ENCODE measurements around the gene LGALS9C.
"Not testable (repeated sequence)": the region's sequence is repeated elsewhere in the genome, so short reads cannot be mapped to it uniquely, and the experiment has no call there.

LGALS9C gene
- total RNA-seq = 0 reads per million in 2 donors

DNA sequence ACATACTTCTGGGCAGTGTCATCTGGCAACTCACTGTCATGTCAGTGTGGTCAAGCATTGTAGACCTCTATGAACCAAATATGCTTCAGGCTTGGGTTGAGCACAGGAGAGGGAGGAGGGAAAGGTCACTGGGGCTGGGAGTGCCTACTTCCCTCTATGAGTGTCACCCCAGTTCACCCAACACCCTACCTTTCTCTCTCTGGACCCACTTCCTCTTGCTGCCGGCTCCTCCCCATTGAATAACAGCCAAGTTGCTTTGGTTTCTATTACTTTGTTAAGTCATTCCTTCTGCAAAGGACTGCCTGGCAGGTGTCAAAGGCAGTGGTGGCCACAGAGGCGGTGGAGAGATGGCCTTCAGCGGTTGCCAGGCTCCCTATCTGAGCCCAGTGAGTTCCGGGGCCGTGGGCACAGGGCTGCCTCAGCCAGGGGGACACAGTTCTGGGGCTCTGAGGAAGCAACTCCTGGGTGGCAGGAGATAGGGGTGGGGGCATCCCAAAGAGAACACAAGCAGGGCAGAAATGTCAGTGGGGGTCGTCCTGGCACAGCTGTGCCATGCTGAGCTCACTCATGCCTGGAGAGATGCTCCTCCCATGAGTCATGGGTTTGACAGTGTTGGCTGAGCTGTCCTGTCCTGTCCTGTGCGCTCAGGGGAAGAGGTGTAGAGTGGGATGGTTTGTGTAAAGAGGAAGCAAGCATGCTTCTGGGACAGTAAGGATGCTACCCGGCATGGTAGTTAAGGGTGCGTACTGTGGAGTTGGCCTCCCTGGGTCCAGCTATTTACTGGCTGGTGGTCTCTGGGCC is at the start of gene LGALS9C:
LGALS9C (plus strand) TSS at position 282 of the 801 bp plus-strand sequence; CDS start at position 348, 66 bp downstream.
- DNase-seq = not testable (repeated sequence)

- not testable (repeated sequence) for DNase-seq
Measured at GRCh38 chr17:18432206-18432605, 44.4 kb upstream of the LGALS9C start.

- not testable (repeated sequence) for DNase-seq
Measured at GRCh38 chr17:18439465-18439870, 37.1 kb upstream of the LGALS9C start.

DNA sequence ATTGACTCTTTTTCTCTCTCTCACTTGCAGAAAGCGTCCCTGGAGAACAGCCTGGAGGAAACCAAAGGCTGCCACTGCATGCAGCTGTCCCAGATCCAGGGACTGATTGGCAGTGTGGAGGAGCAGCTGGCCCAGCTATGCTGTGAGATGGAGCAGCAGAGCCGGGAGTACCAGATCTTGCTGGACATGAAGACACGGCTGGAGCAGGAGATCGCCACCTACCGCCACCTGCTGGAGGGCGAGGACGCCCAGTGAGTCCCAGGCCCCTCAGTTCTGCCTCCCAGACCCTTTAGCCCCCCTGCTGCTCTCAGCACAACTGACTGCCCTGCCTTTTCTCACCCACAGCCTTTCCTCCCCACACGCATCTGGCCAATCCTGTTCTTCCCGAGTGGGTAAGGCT is 34.5 kb upstream of the LGALS9C start:
- DNase-seq = peak; percentile 31

DNA sequence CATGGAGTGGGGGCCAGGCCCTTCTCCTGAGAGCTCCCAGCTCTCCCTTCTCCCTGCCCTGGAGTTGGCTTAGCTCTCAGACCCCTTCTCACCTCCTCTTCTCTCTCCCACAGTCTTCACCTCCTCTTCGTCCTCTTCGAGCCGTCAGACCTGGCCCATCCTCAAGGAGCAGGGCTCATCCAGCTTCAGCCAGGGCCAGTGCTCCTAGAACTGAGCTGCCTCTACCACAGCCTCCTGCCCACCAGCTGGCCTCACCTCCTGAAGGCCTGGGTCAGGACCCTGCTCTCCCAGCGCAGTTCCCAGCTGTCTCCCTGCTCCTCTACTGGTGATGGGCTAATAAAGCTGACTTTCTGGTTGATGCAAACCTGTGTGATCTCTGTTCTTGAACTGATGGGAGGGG is 34.1 kb upstream of the LGALS9C start:
- DNase-seq = not testable (repeated sequence)

- DNase-seq = not testable (repeated sequence)
Measured at GRCh38 chr17:18447476-18448205, 28.9 kb upstream of the LGALS9C start.

- not testable (repeated sequence) for DNase-seq
Measured at GRCh38 chr17:18448311-18448710, 28.3 kb upstream of the LGALS9C start.

DNA sequence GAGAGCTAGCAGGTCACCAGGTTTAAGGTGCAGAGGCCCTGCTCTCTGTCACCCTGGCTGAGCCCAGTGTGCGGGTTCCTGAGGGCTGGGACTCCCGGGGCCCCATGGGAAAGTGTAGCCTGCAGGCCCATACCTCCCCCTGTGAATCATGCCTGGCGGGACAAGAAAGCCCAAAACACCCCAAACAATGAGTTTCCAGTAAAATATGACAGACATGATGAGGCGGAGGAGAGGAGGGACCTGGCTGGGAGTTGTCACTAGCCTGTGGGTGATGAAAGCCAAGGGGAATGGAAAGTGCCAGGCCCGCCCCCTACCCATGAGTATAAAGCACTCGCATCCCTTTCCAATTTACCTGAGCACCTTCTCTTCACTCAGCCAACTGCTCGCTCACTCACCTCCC is 26.8 kb upstream of the LGALS9C start:
- not testable (repeated sequence) for DNase-seq

DNA sequence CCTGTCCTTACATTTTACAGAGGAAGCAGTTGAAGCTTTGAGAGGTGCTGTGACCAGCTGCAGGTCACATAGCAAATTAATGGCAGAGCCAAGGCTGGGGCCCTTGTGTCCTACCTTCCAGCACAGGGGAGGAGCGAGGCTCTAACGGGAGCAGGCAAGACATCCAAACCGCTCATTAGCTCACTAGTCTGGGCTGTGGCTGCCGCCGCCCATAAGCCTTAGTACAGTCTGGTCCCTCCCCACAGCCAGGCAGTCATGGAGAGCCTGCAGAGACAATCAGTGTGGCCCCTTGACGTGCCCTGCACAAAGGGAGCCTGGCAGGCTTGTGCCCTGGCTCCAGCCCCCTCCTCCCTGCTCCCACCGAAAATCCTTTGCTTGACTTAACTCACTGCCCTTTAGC is 25.6 kb upstream of the LGALS9C start:
- not testable (repeated sequence) for DNase-seq

- DNase-seq = not testable (repeated sequence)
Measured at GRCh38 chr17:18451969-18452368, 24.6 kb upstream of the LGALS9C start.

DNA sequence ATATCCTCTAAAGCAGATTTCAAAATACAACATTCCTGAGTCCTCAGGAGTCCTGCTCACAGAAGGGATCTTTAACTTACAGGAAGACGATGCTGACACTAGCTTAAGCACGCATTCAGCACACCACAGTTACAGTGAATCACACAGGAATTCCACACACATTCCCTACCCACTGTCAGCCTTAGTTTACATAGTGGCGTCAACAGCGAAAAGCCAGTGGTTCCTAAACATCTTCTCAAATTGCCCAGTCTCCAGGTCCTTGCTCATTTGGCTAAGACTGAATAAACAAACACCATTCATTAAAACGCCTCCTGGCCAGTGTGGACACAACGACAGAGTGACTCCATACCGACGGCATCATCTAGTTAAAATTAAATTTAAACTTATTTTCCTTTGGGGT is 17.6 kb upstream of the LGALS9C start:
- DNase-seq = not testable (repeated sequence)

GRCh38 chr17:18463831-18464502 is 12.6 kb upstream of the LGALS9C start:
- not testable (repeated sequence) for DNase-seq

- DNase-seq = not testable (repeated sequence)
Measured at GRCh38 chr17:18466250-18466983, 10.2 kb upstream of the LGALS9C start.

- DNase-seq = not testable (repeated sequence)
Measured at GRCh38 chr17:18467001-18467400, 9.6 kb upstream of the LGALS9C start.

GRCh38 chr17:18468472-18469171 is 8.0 kb upstream of the LGALS9C start:
- not testable (repeated sequence) for DNase-seq

DNA sequence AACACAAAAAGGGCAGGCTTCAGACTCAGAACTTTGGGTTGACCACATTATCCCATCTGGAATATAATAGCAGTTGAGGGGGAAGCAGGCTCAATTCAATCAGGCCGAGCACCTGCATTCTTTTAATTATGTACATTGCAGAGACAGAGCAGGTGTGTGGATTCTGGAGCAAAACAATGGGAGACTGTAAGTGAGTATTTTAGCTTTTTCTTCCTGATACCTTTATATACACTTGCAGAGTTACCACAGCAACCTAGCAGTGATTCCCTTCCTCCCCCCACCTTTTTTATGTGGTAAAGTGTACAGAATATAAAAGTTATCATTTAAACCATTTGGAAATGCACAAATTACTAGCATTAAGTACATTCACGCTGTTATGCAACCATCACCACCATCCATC is 6.8 kb upstream of the LGALS9C start:
- DNase-seq = not testable (repeated sequence)

- not testable (repeated sequence) for DNase-seq
Measured at GRCh38 chr17:18470345-18470930, 6.2 kb upstream of the LGALS9C start.

GRCh38 chr17:18473967-18474366 is 2.6 kb upstream of the LGALS9C start:
- DNase-seq = not testable (repeated sequence)

DNA sequence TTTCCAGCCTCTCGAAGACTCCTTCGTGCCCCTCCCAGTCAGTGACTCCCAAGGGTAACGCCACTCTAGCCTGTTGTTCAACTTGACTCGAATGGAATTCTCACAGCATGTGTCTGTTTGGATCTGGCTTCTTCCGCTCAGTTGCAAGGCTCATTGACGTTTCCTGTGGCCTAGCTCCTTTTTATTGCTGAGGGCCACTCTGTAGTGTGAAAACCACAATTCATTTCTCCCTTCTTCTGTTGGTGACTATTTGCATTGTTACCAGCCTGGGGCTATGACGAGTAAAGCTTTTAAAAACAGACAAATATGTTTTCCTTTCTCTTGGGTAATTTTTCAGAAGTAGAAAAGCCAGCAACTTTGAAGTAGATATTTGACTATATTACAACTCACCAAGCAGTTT is 1.8 kb upstream of the LGALS9C start:
- not testable (repeated sequence) for DNase-seq

DNA sequence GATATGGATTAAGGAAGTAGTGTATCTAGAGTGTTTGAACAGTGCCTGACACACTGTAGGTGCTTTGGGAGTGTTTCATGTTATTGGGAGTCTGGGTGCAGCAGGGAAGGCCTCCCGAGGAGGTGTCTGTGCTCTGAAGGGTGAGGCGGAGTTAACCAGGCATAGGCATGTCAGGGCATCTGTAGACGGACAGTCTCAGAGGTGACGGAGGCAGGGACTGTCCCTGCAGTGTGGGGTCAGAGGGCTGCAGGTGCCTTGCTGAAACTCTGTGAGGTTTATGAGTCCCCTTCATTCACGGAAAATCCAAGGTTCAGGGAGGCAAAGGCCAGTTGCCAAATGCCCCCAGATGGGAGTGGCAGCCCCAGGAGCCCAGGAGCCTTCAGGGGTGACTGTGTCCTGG is 778 bp downstream of the LGALS9C start:
- not testable (repeated sequence) for DNase-seq

DNA sequence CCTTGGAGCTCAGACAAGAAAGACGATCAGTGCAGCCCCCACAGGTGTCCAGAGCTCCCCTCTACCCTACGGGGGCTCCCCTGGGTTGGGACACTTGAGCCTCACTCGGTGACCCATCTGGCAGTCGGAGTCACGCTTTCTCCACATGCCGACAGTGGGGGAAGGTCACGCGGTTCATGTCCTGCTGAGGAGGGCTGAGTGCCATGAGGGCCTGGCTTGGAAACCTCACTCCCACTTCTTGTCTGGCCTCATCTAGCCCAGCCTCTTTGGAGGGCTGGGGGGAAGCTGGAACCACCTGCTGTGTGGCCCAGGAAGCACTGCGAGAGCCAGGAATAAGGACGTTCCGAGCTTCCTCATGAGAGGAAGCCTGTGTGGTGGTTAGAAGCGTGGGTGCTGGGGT is 1.8 kb downstream of the LGALS9C start:
- not testable (repeated sequence) for DNase-seq
